RWPE1 (cell line): ENCODE results near the gene SEMA4F.
"Not testable (repeated sequence)": the region's sequence is repeated elsewhere in the genome, so short reads cannot be mapped to it uniquely, and the experiment has no call there.

Experiments used
- CTCF ChIA-PET: fragments of 350-600 bp; sonication (Branson Sonifier 250); formaldehyde crosslinking; extraction: SDS; loops from one replicate; lab custom pipeline; 2021; lab: Yijun Ruan, JAX
- POLR2A ChIA-PET: fragments of 400-600 bp; formaldehyde crosslinking; extraction: SDS; loops from one replicate; lab custom pipeline; 2020; ENCODE audit warnings: antibody characterized with exemption; ENCODE audit not compliant: low non-redundant PET; lab: Yijun Ruan, JAX
- DNase-seq: peaks from one replicate; pipeline ENCODE4 v3.0.0; 2012; ENCODE audit warnings: low spot score
- H3K27ac ChIP-seq: fragments of 450-650 bp; 2 replicates; pipeline ENCODE4 v1.5.1; 2017
- CTCF ChIP-seq: fragments of 450-650 bp; conservative IDR thresholded peaks from 2 replicates; pipeline ENCODE4 v1.5.1; 2017; ENCODE audit warnings: low read depth, mild to moderate bottlenecking

SEMA4F gene

GRCh38 chr2:74620671-74621070 lies 33.4 kb upstream of the SEMA4F start:
- TF ChIP-seq CTCF, result no peak
- no peak for DNase-seq
- no peak overlapping the region for H3K27ac ChIP-seq
- CTCF ChIA-PET, result no interaction called here
- POLR2A ChIA-PET, result no interaction called here

GRCh38 chr2:74625658-74626425 lies 28.2 kb upstream of the SEMA4F start:
- POLR2A ChIA-PET, result no interaction called here
- H3K27ac ChIP-seq, result no peak overlapping the region
- CTCF ChIA-PET, result interaction anchor here (0.5 to 1.0 kb wide), 3 partner anchors 34 to 291 kb away, joined by 5 read pairs; no protein-coding TSS in a partner anchor
- TF ChIP-seq CTCF, result no peak
- no peak for DNase-seq

- no peak for TF ChIP-seq CTCF
- no peak overlapping the region for H3K27ac ChIP-seq
- CTCF ChIA-PET, result interaction anchor here (0.6 kb wide), 1 partner anchor 23 kb away, joined by 7 read pairs; no protein-coding TSS in a partner anchor
- POLR2A ChIA-PET, result no interaction called here
- DNase-seq, result no peak
Observed at GRCh38 chr2:74628538-74629105, 25.4 kb upstream of the SEMA4F start.

GRCh38 chr2:74630454-74630853 lies 23.6 kb upstream of the SEMA4F start:
- DNase-seq, H3K27ac ChIP-seq, POLR2A ChIA-PET, CTCF ChIA-PET: not testable (repeated sequence)

- POLR2A ChIA-PET, result no interaction called here
- no peak for DNase-seq
- CTCF ChIA-PET, result no interaction called here
- no peak overlapping the region for H3K27ac ChIP-seq
- TF ChIP-seq CTCF, result no peak
Observed at GRCh38 chr2:74632209-74632938, 21.7 kb upstream of the SEMA4F start.

GRCh38 chr2:74632939-74633312 lies 21.1 kb upstream of the SEMA4F start:
- ChIA-PET CTCF (no interaction called here), POLR2A (no interaction called here)
- H3K27ac ChIP-seq, result no peak overlapping the region
- TF ChIP-seq CTCF, result no peak
- DNase-seq, result no peak

- ChIA-PET CTCF (no interaction called here), POLR2A (no interaction called here)
- H3K27ac ChIP-seq, result no peak overlapping the region
- no peak for TF ChIP-seq CTCF
- no peak for DNase-seq
Observed at GRCh38 chr2:74639550-74639949, 14.5 kb upstream of the SEMA4F start.
